AG04449 (cell line): ENCODE data around the gene WDR54.
A peak's percentile ranks its signal among the peaks of the same experiment; 100 is the strongest.
"Not testable (repeated sequence)": the region's sequence is repeated elsewhere in the genome, so short reads cannot be mapped to it uniquely, and the experiment has no call there.

ENCODE experiments used
- CTCF ChIA-PET: fragments of 350-600 bp; formaldehyde crosslinking; extraction: SDS; loops from one replicate; lab custom pipeline; 2021; ENCODE audit warnings: antibody characterized with exemption; lab: Yijun Ruan, JAX
- POLR2A ChIA-PET: fragments of 400-600, 350-600 bp; formaldehyde crosslinking; extraction: SDS; loops from one replicate; lab custom pipeline; 2020; ENCODE audit warnings: antibody characterized with exemption, inconsistent platforms; lab: Yijun Ruan, JAX
- DNase-seq: peaks from one replicate; pipeline ENCODE4 v3.0.0-alpha.2; 2010; ENCODE audit warnings: low read depth, low spot score
- H3K4me3 ChIP-seq: 2 replicates; pipeline ENCODE4 v1.5.1; 2011; ENCODE audit warnings: low read depth, mild to moderate bottlenecking, control low read depth, low read length
- CTCF ChIP-seq: IDR thresholded peaks from one replicate; pipeline ENCODE4 v1.5.1; 2011; ENCODE audit warnings: mild to moderate bottlenecking, moderate library complexity, low read length, control low read depth, inconsistent platforms; ENCODE audit not compliant: insufficient read depth; ENCODE audit errors: missing control alignments

Gene WDR54

DNA sequence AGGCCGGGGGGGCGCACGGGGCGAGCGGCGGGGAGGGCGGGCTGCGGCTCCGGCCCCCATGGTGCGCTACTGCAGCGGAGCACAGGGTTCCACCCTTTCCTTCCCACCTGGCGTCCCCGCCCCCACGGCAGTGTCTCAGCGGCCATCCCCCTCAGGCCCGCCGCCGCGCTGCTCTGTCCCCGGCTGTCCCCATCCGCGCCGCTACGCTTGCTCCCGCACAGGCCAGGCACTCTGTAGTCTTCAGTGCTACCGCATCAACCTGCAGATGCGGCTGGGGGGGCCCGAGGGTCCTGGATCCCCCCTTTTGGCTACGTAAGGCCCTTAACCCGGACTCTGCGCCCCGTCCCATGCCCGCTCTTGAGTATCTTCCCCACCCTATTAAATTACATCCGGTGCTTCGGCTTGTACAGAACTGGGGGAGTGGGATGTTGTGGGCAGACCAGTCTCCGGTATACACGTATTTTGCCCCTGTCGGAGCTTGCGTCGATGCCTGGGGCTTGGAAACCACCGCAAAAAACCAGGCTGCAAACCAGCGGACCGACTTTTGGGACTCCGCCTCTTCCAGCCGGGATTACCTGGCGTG lies 36.1 kb downstream of the WDR54 start:
- ChIA-PET CTCF (interaction anchor here (0.6 to 3.8 kb wide), 2 partner anchors 130 to 243 kb away, joined by 3 to 25 read pairs; no protein-coding TSS in a partner anchor), POLR2A (interaction anchor here (0.6 to 3.3 kb wide), 9 partner anchors 10 to 129 kb away, joined by 3 to 12 read pairs (median 8); partner anchors contain the start of gene MRPL53)
- no peak for DNase-seq
- no peak for TF ChIP-seq CTCF
- peak overlapping the region; percentile 74 for H3K4me3 ChIP-seq

DNA sequence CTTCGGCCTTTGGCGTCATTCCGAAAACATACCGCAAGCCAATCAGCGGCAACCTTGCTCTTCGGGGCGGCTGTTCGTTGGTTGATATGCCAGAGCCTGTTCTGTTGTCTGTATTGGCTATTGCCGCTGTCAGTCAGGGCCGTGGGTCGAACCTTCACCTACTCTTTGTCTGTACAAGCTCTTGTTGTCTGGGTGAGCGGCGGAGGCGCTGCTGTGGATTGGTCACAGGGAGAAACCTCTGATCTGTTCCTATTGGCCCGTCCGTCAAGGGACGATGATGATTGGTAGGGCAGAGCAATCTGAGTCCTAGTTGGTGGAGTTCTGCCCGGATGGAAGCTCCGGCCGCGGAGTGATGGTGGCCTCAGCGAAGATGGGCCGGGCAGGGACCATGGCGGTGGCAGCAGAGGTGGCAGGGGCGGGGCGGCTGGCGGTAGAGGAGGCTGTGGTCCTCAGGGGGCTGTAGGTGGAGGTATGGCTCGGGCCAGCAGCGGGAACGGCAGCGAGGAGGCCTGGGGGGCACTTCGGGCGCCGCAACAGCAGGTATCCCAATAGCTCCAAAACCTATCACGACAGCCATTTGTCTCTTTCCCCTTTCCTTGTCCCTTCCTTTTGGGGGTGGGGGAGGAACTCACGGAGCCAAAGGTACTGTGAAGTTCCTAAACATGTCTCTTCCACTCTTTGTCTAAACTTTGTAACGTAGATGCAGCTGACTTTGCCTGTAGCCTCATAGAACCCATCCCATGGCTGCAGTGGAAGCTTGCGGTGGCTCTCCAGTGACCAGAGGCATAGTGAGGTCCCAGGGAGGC lies 36.8 kb downstream of the WDR54 start, which contains the start of gene WBP1:
TSS of gene WBP1 (plus strand) at position 307 of the 806 bp plus-strand sequence. CDS start at position 472, 165 bp downstream.
- H3K4me3 ChIP-seq: peak within 1 kb of the TSS; percentile 74
- ChIA-PET CTCF (interaction anchor here (0.6 to 3.8 kb wide), 6 partner anchors 22 to 244 kb away, joined by 3 to 25 read pairs (median 4); partner anchors contain the start of genes CCDC142, TTC31 and WDR54), POLR2A (interaction anchor here (0.6 to 3.3 kb wide), 10 partner anchors 10 to 130 kb away, joined by 3 to 12 read pairs (median 6); partner anchors contain the start of gene MRPL53)
- DNase-seq: peak; percentile 100
- no peak for TF ChIP-seq CTCF

DNA sequence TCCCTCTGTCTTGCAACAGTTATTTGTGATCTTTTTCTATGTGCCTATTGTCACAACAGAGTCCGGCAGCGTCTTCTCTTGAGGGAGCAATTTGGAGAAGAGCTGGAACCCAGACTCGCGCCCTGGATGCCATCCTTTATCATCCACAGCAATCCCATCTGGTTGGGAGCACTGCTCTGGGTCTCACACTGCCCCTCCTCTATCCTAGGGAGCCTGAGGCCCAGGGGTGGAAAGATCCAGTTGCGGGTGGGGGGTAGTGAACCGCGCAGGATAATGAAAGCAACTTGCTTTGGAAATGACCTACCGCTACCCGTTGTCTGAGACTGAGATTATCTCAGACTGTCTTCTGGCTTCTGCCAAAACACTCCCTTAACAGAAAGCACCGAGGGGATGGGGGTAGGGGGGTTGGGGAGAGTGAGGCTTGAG lies 37.4 kb downstream of the WDR54 start:
- ChIA-PET POLR2A (interaction anchor here (1.0 to 3.3 kb wide), 7 partner anchors 9 to 36 kb away, joined by 3 to 12 read pairs (median 8); partner anchors contain the start of gene MRPL53), CTCF (interaction anchor here (0.9 to 3.8 kb wide), 4 partner anchors 24 to 129 kb away, joined by 3 to 25 read pairs (median 4); partner anchors contain the start of genes CCDC142, TTC31 and WDR54)
- peak overlapping the region; percentile 62 for H3K4me3 ChIP-seq
- no peak for TF ChIP-seq CTCF
- DNase-seq: no peak

DNA sequence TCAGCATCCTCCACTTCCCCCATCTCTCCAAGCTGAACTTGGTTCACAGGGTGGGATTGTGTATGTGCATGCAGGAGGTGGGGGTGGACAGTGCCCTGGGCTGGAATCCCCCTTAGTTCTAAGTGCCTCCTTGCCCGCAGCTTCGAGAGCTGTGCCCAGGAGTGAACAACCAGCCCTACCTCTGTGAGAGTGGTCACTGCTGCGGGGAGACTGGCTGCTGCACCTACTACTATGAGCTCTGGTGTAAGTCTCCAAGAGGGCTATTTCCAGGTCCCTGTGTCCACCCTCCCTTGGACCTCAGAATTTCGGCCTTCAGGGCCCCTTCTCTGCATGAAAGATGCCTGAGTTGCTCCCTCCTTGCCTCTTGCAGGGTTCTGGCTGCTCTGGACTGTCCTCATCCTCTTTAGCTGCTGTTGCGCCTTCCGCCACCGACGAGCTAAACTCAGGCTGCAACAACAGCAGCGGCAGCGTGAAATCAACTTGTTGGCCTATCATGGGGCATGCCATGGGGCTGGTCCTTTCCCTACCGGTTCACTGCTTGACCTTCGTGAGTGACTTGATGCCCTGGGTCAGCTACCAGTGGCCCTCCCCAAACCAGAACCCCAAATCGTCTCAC lies 38.1 kb downstream of the WDR54 start:
- CTCF ChIA-PET: interaction anchor here (3.8 kb wide), 1 partner anchor 128 kb away, joined by 25 read pairs; no protein-coding TSS in a partner anchor
- DNase-seq: not testable (repeated sequence)
- POLR2A ChIA-PET: interaction anchor here (2.1 to 3.3 kb wide), 4 partner anchors 8 to 22 kb away, joined by 8 to 12 read pairs (median 11); partner anchors contain the start of gene MRPL53
- H3K4me3 ChIP-seq: peak overlapping the region; percentile 62

- H3K4me3 ChIP-seq, DNase-seq, CTCF ChIA-PET: not testable (repeated sequence)
- POLR2A ChIA-PET: interaction anchor here (1.9 to 3.3 kb wide), 2 partner anchors 12 to 21 kb away, joined by 7 to 10 read pairs; partner anchors contain the start of gene MRPL53
These were observed 38.7 kb downstream of the WDR54 start for GRCh38 chr2:74460187-74460586.

- CTCF ChIA-PET: interaction anchor here (0.5 to 1.2 kb wide), 3 partner anchors 70 to 127 kb away, joined by 3 to 4 read pairs (median 3); no protein-coding TSS in a partner anchor
- no peak for DNase-seq
- H3K4me3 ChIP-seq: no peak overlapping the region
- peak; percentile 6 for TF ChIP-seq CTCF
- POLR2A ChIA-PET: interaction anchor here (0.5 to 1.9 kb wide), 3 partner anchors 10 to 72 kb away, joined by 3 to 7 read pairs (median 3); partner anchors contain the start of gene MRPL53
These were observed 39.9 kb downstream of the WDR54 start for GRCh38 chr2:74461187-74462053.
